Measurements from ENCODE around the gene NAPB.

Gene NAPB

GRCh38 chr20:23438661-23439060, 17.4 kb upstream of the NAPB start:
- H3K4me3 ChIP-seq (replicated peaks; ENCODE audit: low read depth, low read length), result no peak overlapping the region
- TF ChIP-seq CTCF (IDR thresholded peaks at IDR 0.05; ENCODE audit: low read length, missing control alignments), result no peak
- DNase-seq (ENCODE audit: low read depth), result no peak

- H3K4me3 ChIP-seq (replicated peaks; ENCODE audit: low read depth, low read length), result no peak overlapping the region
- no peak for DNase-seq (ENCODE audit: low read depth)
- TF ChIP-seq CTCF (IDR thresholded peaks at IDR 0.05; ENCODE audit: low read length, missing control alignments), result no peak
Observed at GRCh38 chr20:23437126-23437899, 16.0 kb upstream of the NAPB start.

GRCh38 chr20:23436681-23437080, 15.4 kb upstream of the NAPB start:
- no peak for TF ChIP-seq CTCF (IDR thresholded peaks at IDR 0.05; ENCODE audit: low read length, missing control alignments)
- H3K4me3 ChIP-seq (replicated peaks; ENCODE audit: low read depth, low read length), result no peak overlapping the region
- peak; percentile 75 for DNase-seq (ENCODE audit: low read depth)

GRCh38 chr20:23435626-23436539, 14.6 kb upstream of the NAPB start:
- TF ChIP-seq CTCF (IDR thresholded peaks at IDR 0.05; ENCODE audit: low read length, missing control alignments), result no peak
- DNase-seq (ENCODE audit: low read depth), result peak; percentile 18
- H3K4me3 ChIP-seq (replicated peaks; ENCODE audit: low read depth, low read length), result no peak overlapping the region

GRCh38 chr20:23434521-23435313, 13.4 kb upstream of the NAPB start:
- no peak for TF ChIP-seq CTCF (IDR thresholded peaks at IDR 0.05; ENCODE audit: low read length, missing control alignments)
- no peak overlapping the region for H3K4me3 ChIP-seq (replicated peaks; ENCODE audit: low read depth, low read length)
- no peak for DNase-seq (ENCODE audit: low read depth)

GRCh38 chr20:23433628-23434027, 12.3 kb upstream of the NAPB start:
- no peak for TF ChIP-seq CTCF (IDR thresholded peaks at IDR 0.05; ENCODE audit: low read length, missing control alignments)
- no peak for DNase-seq (ENCODE audit: low read depth)
- H3K4me3 ChIP-seq (replicated peaks; ENCODE audit: low read depth, low read length), result no peak overlapping the region
